SK-N-SH (cell line): ENCODE data around the gene SLIT1. TPM values are rescaled to one million over a fixed set of nuclear protein-coding genes. Genes with fewer than 3 reads are reported as not detected.

Source experiments
- CTCF ChIA-PET: fragments of 300-600, 350-600 bp; formaldehyde crosslinking; extraction: SDS; loops from one replicate; lab custom pipeline; 2021; lab: Yijun Ruan, JAX
- POLR2A ChIA-PET: fragments of 350-600 bp; sonication (Branson Sonifier 250); formaldehyde crosslinking; extraction: SDS; loops from one replicate; lab custom pipeline; 2020; ENCODE audit warnings: antibody characterized with exemption, inconsistent platforms; lab: Yijun Ruan, JAX
- DNase-seq: peaks from one replicate; pipeline ENCODE4 v3.0.0; 2012
- H2AFZ ChIP-seq: fragments of 200-600 bp; sonication (generic); 2 replicates; pipeline ENCODE4 v1.8.1; 2016; ENCODE audit warnings: antibody characterized with exemption, mild to moderate bottlenecking, low read depth
- H3F3A ChIP-seq: fragments of 200-600 bp; sonication (generic); replicated peaks from 2 replicates; pipeline ENCODE3; 2016; ENCODE audit warnings: antibody characterized with exemption, mild to moderate bottlenecking; ENCODE audit not compliant: insufficient read depth
- H3K27ac ChIP-seq, 2 experiments: fragments of 200-500 bp in 1 of 2; fragments of 200-600 bp in 1 of 2; sonication (Bioruptor generic) in 1 of 2; sonication (generic), shearing (Covaris generic) in 1 of 2; 2 replicates each; pipeline versions ENCODE4 v1.5.1 to v1.6.1; 2014 to 2016; ENCODE audit warnings: low read depth in 2 of 2, inconsistent platforms in 1 of 2, low read length in 1 of 2, mild to moderate bottlenecking in 1 of 2, mixed read lengths in 1 of 2
- H3K27me3 ChIP-seq: fragments of 200-600 bp; sonication (generic), shearing (Covaris generic); 2 replicates; pipeline ENCODE4 v1.6.1; 2016; ENCODE audit warnings: mixed run types; ENCODE audit not compliant: insufficient read depth
- H3K36me3 ChIP-seq, 2 experiments: fragments of 200-500 bp in 1 of 2; fragments of 200-600 bp in 1 of 2; sonication (Bioruptor generic) in 1 of 2; sonication (generic) in 1 of 2; replicated peaks in 1 of 2; 2 replicates each; pipeline versions ENCODE3 to v1.5.1; 2014 to 2016; ENCODE audit warnings: low read length in 1 of 2, mild to moderate bottlenecking in 1 of 2; ENCODE audit not compliant: insufficient read depth in 2 of 2, control insufficient read depth in 1 of 2
- H3K4me1 ChIP-seq, 2 experiments: fragments of 200-500 bp in 1 of 2; fragments of 200-600 bp in 1 of 2; sonication (Bioruptor generic) in 1 of 2; sonication (generic), shearing (Covaris generic) in 1 of 2; 2 replicates each; pipeline versions ENCODE4 v1.5.1 to v1.6.1; 2014 to 2016; ENCODE audit warnings: low read depth in 1 of 2, low read length in 1 of 2, mixed run types in 1 of 2; ENCODE audit not compliant: insufficient read depth in 2 of 2, control insufficient read depth in 1 of 2
- H3K4me2 ChIP-seq: fragments of 200-600 bp; sonication (generic), shearing (Covaris generic); 2 replicates; pipeline ENCODE4 v1.6.1; 2017; ENCODE audit warnings: mixed run types
- H3K4me3 ChIP-seq, 2 experiments: fragments of 200-500 bp in 1 of 2; fragments of 200-600 bp in 1 of 2; sonication (Bioruptor generic) in 1 of 2; sonication (generic), shearing (Covaris generic) in 1 of 2; 2 replicates each; pipeline versions ENCODE4 v1.5.1 to v1.8.1; 2014 to 2016; ENCODE audit warnings: low read depth in 2 of 2, inconsistent platforms in 1 of 2, low read length in 1 of 2, mild to moderate bottlenecking in 1 of 2, mixed read lengths in 1 of 2, moderate library complexity in 1 of 2
- H3K79me2 ChIP-seq: fragments of 200-600 bp; sonication (generic); 2 replicates; pipeline ENCODE4 v1.8.1; 2017; ENCODE audit warnings: mild to moderate bottlenecking; ENCODE audit not compliant: insufficient read depth
- H3K9ac ChIP-seq: fragments of 200-600 bp; sonication (generic); 2 replicates; pipeline ENCODE4 v1.6.1; 2017; ENCODE audit warnings: mixed run types
- H3K9me2 ChIP-seq: fragments of 200-600 bp; sonication (generic); 2 replicates; pipeline ENCODE4 v1.6.1; 2017; ENCODE audit warnings: mixed run types
- H3K9me3 ChIP-seq: fragments of 200-600 bp; sonication (generic); 2 replicates; pipeline ENCODE4 v1.6.1; 2017; ENCODE audit warnings: mixed run types, mild to moderate bottlenecking, moderate library complexity
- H4K20me1 ChIP-seq: fragments of 200-600 bp; sonication (generic); 2 replicates; pipeline ENCODE4 v1.6.1; 2017; ENCODE audit warnings: mild to moderate bottlenecking, mixed run types; ENCODE audit not compliant: insufficient read depth
- CHD2 ChIP-seq: fragments of 150-350 bp; IDR thresholded peaks from 2 replicates; pipeline ENCODE4 v1.6.1; 2018; ENCODE audit warnings: low read length; ENCODE audit not compliant: partially characterized antibody
- EZH2phosphoT487 ChIP-seq: fragments of 200-600 bp; sonication (generic); IDR thresholded peaks from 2 replicates; pipeline ENCODE4 v1.6.1; 2017; ENCODE audit warnings: low read depth, mixed run types, mild to moderate bottlenecking, antibody characterized with exemption, moderate library complexity, borderline replicate concordance
- FOXJ3 ChIP-seq: sonication (generic); formaldehyde crosslinking; IDR thresholded peaks from 2 replicates; pipeline ENCODE4 v1.5.1; 2020; ENCODE audit warnings: mild to moderate bottlenecking, missing genetic modification reagents
- FOXM1 ChIP-seq: IDR thresholded peaks from 2 replicates; pipeline ENCODE4 v1.4.0; 2012; ENCODE audit warnings: low read depth, mild to moderate bottlenecking
- GABPA ChIP-seq: IDR thresholded peaks from 2 replicates; pipeline ENCODE4 v1.4.0; 2012; ENCODE audit warnings: low read depth, mild to moderate bottlenecking
- GATA2 ChIP-seq: sonication (generic); formaldehyde crosslinking; IDR thresholded peaks from 2 replicates; pipeline ENCODE4 v1.5.0; 2020; ENCODE audit warnings: mild to moderate bottlenecking, missing genetic modification reagents
- MEF2A ChIP-seq: IDR thresholded peaks from 2 replicates; pipeline ENCODE4 v1.4.0; 2012; ENCODE audit warnings: low read depth, borderline replicate concordance
- MXI1 ChIP-seq: IDR thresholded peaks from 2 replicates; pipeline ENCODE4 v1.6.1; 2012; ENCODE audit warnings: mild to moderate bottlenecking, low read depth, low read length, improper control_type of control experiment
- NFIC ChIP-seq: IDR thresholded peaks from 2 replicates; pipeline ENCODE4 v1.4.0; 2012; ENCODE audit warnings: borderline replicate concordance
- RAD21 ChIP-seq: IDR thresholded peaks from 2 replicates; pipeline ENCODE4 v1.6.1; 2012; ENCODE audit warnings: mild to moderate bottlenecking, low read length
- RFX5 ChIP-seq: IDR thresholded peaks from 2 replicates; pipeline ENCODE4 v1.6.1; 2012; ENCODE audit warnings: mild to moderate bottlenecking, improper control_type of control experiment, low read length
- RXRA ChIP-seq: IDR thresholded peaks from 2 replicates; pipeline ENCODE4 v1.4.0; 2012; ENCODE audit warnings: low read depth, mild to moderate bottlenecking, borderline replicate concordance
- SIN3A ChIP-seq: IDR thresholded peaks from 2 replicates; pipeline ENCODE4 v1.6.1; 2012; ENCODE audit warnings: low read depth, mild to moderate bottlenecking, low read length, moderate library complexity, borderline replicate concordance
- SMC3 ChIP-seq: IDR thresholded peaks from 2 replicates; pipeline ENCODE4 v1.6.1; 2012; ENCODE audit warnings: low read depth, low read length, improper control_type of control experiment
- TEAD4 ChIP-seq: IDR thresholded peaks from 2 replicates; pipeline ENCODE4 v1.4.0; 2012; ENCODE audit warnings: mild to moderate bottlenecking, borderline replicate concordance; ENCODE audit not compliant: insufficient read depth
- YY1 ChIP-seq: IDR thresholded peaks from 2 replicates; pipeline ENCODE4 v1.4.0; 2012; ENCODE audit warnings: low read depth, mild to moderate bottlenecking
- WGBS: methylation state at CpG from one replicate; pipeline ENCODE4 v1.1.6; 2017; ENCODE audit warnings: low lambda C conversion rate; 5-methylcytosine and 5-hydroxymethylcytosine counted together
- polyA plus RNA-seq, 3 experiments: library from polyadenylated mRNA; depleted of rRNA; stranded (reverse); fragments of >200 nt; gene quantifications; 2 replicates each; pipeline ENCODE4 v1.2.3, GENCODE V29; 2012
- TF ChIP-seq, protein P1 (sequence below): IDR thresholded peaks from 2 replicates; pipeline ENCODE4 v1.6.1; 2012; ENCODE audit warnings: mild to moderate bottlenecking, low read depth, low read length, moderate library complexity
- TF ChIP-seq, protein P2 (sequence below): IDR thresholded peaks from 2 replicates; pipeline ENCODE4 v1.4.0; 2012; ENCODE audit warnings: low read depth, borderline replicate concordance
- TF ChIP-seq, protein P3 (sequence below): fragments of 200-600 bp; sonication (generic); IDR thresholded peaks from 2 replicates; pipeline ENCODE4 v1.6.1; 2017; ENCODE audit warnings: antibody characterized with exemption, mild to moderate bottlenecking, moderate library complexity

Gene SLIT1
- polyA plus RNA-seq, 1 of the 3 experiments (the other 2 are of a cell fraction), result 0.05 TPM

DNA sequence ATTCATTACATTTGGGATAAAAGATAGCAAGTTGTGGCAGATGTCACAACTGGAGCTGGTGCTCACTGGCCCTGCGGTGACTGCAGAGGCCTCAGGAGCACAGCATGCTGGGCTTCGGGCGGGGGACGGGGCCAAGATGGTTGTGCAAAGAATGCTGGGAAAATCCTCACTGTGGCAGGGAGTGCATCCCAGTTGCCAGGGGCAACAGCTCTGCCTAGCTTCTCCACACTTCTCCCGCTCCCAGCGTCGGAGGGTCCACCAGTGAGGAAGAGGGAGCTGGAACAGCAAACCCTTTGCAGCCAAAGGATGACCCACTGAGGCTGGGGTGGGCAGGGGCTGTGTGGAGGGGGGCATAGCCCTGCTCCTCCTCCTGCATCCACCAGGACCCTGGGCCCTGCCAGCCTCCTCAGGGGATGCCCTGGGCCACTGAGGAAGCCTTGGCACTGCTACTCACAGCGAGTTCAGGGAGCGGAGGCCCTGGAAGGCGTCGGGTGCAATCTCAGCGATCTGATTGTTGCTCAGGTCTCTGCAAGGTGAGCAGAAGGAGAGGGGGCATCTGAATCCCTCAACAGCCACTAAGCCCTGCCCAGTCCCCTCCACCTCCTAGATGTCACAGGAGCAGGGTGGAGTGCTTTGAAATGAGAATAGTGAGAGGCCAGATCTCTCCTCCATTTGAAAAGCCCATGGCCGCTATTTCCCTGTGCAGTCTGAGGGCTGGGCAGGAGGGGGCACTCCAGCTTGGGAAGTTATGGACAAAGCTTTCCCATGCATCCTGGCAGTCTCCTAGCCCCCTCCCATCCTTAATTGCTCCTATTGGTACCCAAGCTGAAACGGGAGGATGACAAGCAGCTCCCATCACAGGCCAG lies 126.5 kb downstream of the SLIT1 start:
- Histone ChIP-seq H3F3A (no peaks in the 10 kb centered on the region), H3K9me3 (no peaks in the 10 kb centered on the region), H3K27me3 (no peaks in the 10 kb centered on the region; the same call in 1 of the 2 replicates), H3K4me3 (no peak overlapping the region), H3K27ac (no peak overlapping the region), H3K4me1 (peaks cover 0 to 5% of the 10 kb centered on the region in 2 experiments; a peak in 1 of 4 replicates), H3K9me2 (no peaks in the 10 kb centered on the region), H3K9ac (no peak overlapping the region), H3K4me2 (no peak overlapping the region), H3K36me3 (no peaks in the 10 kb centered on the region), H2AFZ (no peak overlapping the region), H3K79me2 (no peaks in the 10 kb centered on the region), H4K20me1 (no peaks in the 10 kb centered on the region)
- DNase-seq, result peak; percentile 54
- TF ChIP-seq FOXM1 (no peak), RAD21 (0 out of 2 replicates have a peak, but pooled peaks have one; percentile 10)
- 70% methylated on average over 11 of the region's 14 CpGs for WGBS
- CTCF ChIA-PET, result interaction anchor here (0.9 to 10.4 kb wide), 13 partner anchors 9 to 175 kb away, joined by 3 to 102 read pairs (median 4); no protein-coding TSS in a partner anchor
- POLR2A ChIA-PET, result no interaction called here

DNA sequence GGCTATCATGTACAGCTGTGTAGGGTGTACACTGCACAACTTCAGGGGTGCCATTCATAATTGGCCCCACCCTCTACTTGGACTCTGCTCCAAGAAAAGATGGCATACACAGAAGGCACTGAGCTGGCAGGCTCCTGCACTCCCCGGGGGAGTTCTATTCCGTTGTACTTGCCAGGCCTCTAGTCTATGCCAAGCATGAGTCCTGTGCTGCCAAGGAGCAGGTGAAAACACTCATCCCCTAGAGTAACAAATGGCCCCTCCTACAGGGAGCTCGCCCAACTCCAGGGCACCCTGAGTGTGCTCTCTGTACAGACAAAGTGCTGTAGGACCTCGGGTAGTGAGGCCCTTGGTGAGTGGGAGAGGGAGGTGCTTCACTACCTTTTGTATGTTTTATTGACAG lies 127.2 kb downstream of the SLIT1 start:
- no peaks in the 10 kb centered on the region for H3K9me2 ChIP-seq
- no peaks in the 10 kb centered on the region for H4K20me1 ChIP-seq
- H3K4me2 ChIP-seq, result no peak overlapping the region
- DNase-seq, result no peak
- peaks cover 0 to 5% of the 10 kb centered on the region in 2 experiments; a peak in 2 of 4 replicates for H3K4me1 ChIP-seq
- ChIA-PET CTCF (interaction anchor here (0.8 to 10.4 kb wide), 7 partner anchors 15 to 176 kb away, joined by 3 to 102 read pairs (median 24); no protein-coding TSS in a partner anchor), POLR2A (no interaction called here)
- H3K27ac ChIP-seq, result no peak overlapping the region
- no peaks in the 10 kb centered on the region for H3K36me3 ChIP-seq
- H3F3A ChIP-seq, result no peaks in the 10 kb centered on the region
- 21% methylated on average over 4 of the region's 4 CpGs for WGBS
- H2AFZ ChIP-seq, result no peak overlapping the region
- H3K4me3 ChIP-seq, result no peak overlapping the region
- H3K9ac ChIP-seq, result no peak overlapping the region
- no peaks in the 10 kb centered on the region for H3K9me3 ChIP-seq
- H3K27me3 ChIP-seq, result no peaks in the 10 kb centered on the region; the same call in 1 of the 2 replicates
- H3K79me2 ChIP-seq, result no peaks in the 10 kb centered on the region
- TF ChIP-seq GATA2 (CRISPR knock-in tag) (no peak), SIN3A (no peak), FOXJ3 (CRISPR knock-in tag) (no peak), CHD2 (no peak), SMC3 (no peak), RXRA (no peak), TEAD4 (no peak), YY1 (no peak), MEF2A (no peak), NFIC (no peak), GABPA (no peak), RFX5 (no peak), MXI1 (no peak), EZH2phosphoT487 (no peak)
- TF ChIP-seq, protein P1, sequence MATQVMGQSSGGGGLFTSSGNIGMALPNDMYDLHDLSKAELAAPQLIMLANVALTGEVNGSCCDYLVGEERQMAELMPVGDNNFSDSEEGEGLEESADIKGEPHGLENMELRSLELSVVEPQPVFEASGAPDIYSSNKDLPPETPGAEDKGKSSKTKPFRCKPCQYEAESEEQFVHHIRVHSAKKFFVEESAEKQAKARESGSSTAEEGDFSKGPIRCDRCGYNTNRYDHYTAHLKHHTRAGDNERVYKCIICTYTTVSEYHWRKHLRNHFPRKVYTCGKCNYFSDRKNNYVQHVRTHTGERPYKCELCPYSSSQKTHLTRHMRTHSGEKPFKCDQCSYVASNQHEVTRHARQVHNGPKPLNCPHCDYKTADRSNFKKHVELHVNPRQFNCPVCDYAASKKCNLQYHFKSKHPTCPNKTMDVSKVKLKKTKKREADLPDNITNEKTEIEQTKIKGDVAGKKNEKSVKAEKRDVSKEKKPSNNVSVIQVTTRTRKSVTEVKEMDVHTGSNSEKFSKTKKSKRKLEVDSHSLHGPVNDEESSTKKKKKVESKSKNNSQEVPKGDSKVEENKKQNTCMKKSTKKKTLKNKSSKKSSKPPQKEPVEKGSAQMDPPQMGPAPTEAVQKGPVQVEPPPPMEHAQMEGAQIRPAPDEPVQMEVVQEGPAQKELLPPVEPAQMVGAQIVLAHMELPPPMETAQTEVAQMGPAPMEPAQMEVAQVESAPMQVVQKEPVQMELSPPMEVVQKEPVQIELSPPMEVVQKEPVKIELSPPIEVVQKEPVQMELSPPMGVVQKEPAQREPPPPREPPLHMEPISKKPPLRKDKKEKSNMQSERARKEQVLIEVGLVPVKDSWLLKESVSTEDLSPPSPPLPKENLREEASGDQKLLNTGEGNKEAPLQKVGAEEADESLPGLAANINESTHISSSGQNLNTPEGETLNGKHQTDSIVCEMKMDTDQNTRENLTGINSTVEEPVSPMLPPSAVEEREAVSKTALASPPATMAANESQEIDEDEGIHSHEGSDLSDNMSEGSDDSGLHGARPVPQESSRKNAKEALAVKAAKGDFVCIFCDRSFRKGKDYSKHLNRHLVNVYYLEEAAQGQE, result no peak
- TF ChIP-seq, protein P2, sequence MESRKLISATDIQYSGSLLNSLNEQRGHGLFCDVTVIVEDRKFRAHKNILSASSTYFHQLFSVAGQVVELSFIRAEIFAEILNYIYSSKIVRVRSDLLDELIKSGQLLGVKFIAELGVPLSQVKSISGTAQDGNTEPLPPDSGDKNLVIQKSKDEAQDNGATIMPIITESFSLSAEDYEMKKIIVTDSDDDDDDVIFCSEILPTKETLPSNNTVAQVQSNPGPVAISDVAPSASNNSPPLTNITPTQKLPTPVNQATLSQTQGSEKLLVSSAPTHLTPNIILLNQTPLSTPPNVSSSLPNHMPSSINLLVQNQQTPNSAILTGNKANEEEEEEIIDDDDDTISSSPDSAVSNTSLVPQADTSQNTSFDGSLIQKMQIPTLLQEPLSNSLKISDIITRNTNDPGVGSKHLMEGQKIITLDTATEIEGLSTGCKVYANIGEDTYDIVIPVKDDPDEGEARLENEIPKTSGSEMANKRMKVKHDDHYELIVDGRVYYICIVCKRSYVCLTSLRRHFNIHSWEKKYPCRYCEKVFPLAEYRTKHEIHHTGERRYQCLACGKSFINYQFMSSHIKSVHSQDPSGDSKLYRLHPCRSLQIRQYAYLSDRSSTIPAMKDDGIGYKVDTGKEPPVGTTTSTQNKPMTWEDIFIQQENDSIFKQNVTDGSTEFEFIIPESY, result no peak
- TF ChIP-seq, protein P3, sequence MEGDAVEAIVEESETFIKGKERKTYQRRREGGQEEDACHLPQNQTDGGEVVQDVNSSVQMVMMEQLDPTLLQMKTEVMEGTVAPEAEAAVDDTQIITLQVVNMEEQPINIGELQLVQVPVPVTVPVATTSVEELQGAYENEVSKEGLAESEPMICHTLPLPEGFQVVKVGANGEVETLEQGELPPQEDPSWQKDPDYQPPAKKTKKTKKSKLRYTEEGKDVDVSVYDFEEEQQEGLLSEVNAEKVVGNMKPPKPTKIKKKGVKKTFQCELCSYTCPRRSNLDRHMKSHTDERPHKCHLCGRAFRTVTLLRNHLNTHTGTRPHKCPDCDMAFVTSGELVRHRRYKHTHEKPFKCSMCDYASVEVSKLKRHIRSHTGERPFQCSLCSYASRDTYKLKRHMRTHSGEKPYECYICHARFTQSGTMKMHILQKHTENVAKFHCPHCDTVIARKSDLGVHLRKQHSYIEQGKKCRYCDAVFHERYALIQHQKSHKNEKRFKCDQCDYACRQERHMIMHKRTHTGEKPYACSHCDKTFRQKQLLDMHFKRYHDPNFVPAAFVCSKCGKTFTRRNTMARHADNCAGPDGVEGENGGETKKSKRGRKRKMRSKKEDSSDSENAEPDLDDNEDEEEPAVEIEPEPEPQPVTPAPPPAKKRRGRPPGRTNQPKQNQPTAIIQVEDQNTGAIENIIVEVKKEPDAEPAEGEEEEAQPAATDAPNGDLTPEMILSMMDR, result no peak
